H1 (cell line): ENCODE results near the gene OGFOD2. TPM values are rescaled to one million over a fixed set of nuclear protein-coding genes. Genes with fewer than 3 reads are reported as not detected.

Experiments
- SIX5 ChIP-seq: IDR thresholded peaks from 2 replicates; pipeline ENCODE4 v1.6.1; 2011; ENCODE audit warnings: mild to moderate bottlenecking, low read depth, low read length
- polyA plus RNA-seq, 7 experiments: library from polyadenylated mRNA; depleted of rRNA in 3 of 7; stranded (reverse) in 5 of 7; unstranded in 2 of 7; fragments of >200 nt in 5 of 7; fragments of 200-250 nt in 2 of 7; gene quantifications; 1 replicate in 5 of 7; 2 replicates in 1 of 7; 4 replicates in 1 of 7; pipeline versions ENCODE4 v1.2.1 to v1.2.3, GENCODE V29; 2011 to 2013; ENCODE audit warnings: missing spikeins in 2 of 7, mixed read lengths in 2 of 7
- total RNA-seq: library from RNA; stranded (reverse); fragmentation: NEBNext Ultra II Directional; extraction: Animal tissue kit (Norgen Biotek cat#: 25700); gene quantifications from 2 replicates; pipeline ENCODE4 v1.2.1, GENCODE V29; 2021

Gene OGFOD2
- total and polyA plus RNA-seq, 2 of the 8 experiments (the other 6 are each of a cell fraction or from before 2014, with no cell fraction given): 17.3 to 20.3 TPM

GRCh38 chr12:122987086-122987951 lies 12.3 kb downstream of the OGFOD2 start (continued):
- no peak for TF ChIP-seq SIX5
